Chondrocyte (in vitro differentiated cells): Measurements from ENCODE around the gene ABCA13. TPM values are rescaled to one million over a fixed set of nuclear protein-coding genes. Genes with fewer than 3 reads are reported as not detected.

Source experiments
- DNase-seq: peaks from one replicate; pipeline ENCODE4 v3.0.0; 2021; ENCODE audit warnings: mixed read lengths, low spot score
- H3K27ac Mint-ChIP-seq: one replicate; pipeline ENCODE4 v1.8.0; 2021; ENCODE audit warnings: mild to moderate bottlenecking, moderate library complexity, mixed read lengths; ENCODE audit not compliant: unreplicated experiment
- H3K27me3 Mint-ChIP-seq: 2 replicates; pipeline ENCODE4 v1.8.0; 2021; ENCODE audit warnings: low read depth, mixed read lengths
- H3K36me3 Mint-ChIP-seq: 2 replicates; pipeline ENCODE4 v1.8.0; 2021; ENCODE audit warnings: low read depth, mixed read lengths
- H3K4me1 Mint-ChIP-seq: 2 replicates; pipeline ENCODE4 v1.8.0; 2021; ENCODE audit warnings: low read depth, mild to moderate bottlenecking, mixed read lengths
- H3K4me3 Mint-ChIP-seq: one replicate; pipeline ENCODE4 v1.8.0; 2021; ENCODE audit warnings: mild to moderate bottlenecking, moderate library complexity, mixed read lengths; ENCODE audit not compliant: unreplicated experiment
- H3K9me3 Mint-ChIP-seq: 2 replicates; pipeline ENCODE4 v1.8.0; 2021; ENCODE audit warnings: low read depth, mixed read lengths
- total RNA-seq: library from RNA; stranded (reverse); gene quantifications from 3 replicates; pipeline ENCODE4 v1.2.1, GENCODE V29; 2021
- TF ChIP-seq, protein P1 (sequence below): fragments of 200-600 bp; sonication (generic); IDR thresholded peaks from 2 replicates; pipeline ENCODE4 v1.5.0; 2021; ENCODE audit warnings: antibody characterized with exemption, mild to moderate bottlenecking, moderate library complexity

ABCA13 gene
- total RNA-seq, 1 donor from 2014 or later = 0.07 TPM

- Mint-ChIP-seq H3K9me3 (no peaks in the 10 kb centered on the region), H3K4me1 (peaks cover 12% of the 10 kb centered on the region), H3K4me3 (no peak overlapping the region), H3K27me3 (peaks cover 2% of the 10 kb centered on the region), H3K27ac (no peak overlapping the region), H3K36me3 (no peaks in the 10 kb centered on the region)
- DNase-seq = no peak
- TF ChIP-seq, protein P1, sequence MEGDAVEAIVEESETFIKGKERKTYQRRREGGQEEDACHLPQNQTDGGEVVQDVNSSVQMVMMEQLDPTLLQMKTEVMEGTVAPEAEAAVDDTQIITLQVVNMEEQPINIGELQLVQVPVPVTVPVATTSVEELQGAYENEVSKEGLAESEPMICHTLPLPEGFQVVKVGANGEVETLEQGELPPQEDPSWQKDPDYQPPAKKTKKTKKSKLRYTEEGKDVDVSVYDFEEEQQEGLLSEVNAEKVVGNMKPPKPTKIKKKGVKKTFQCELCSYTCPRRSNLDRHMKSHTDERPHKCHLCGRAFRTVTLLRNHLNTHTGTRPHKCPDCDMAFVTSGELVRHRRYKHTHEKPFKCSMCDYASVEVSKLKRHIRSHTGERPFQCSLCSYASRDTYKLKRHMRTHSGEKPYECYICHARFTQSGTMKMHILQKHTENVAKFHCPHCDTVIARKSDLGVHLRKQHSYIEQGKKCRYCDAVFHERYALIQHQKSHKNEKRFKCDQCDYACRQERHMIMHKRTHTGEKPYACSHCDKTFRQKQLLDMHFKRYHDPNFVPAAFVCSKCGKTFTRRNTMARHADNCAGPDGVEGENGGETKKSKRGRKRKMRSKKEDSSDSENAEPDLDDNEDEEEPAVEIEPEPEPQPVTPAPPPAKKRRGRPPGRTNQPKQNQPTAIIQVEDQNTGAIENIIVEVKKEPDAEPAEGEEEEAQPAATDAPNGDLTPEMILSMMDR = no peak
Observed at GRCh38 chr7:48279420-48279819, 108.2 kb downstream of the ABCA13 start.

DNA sequence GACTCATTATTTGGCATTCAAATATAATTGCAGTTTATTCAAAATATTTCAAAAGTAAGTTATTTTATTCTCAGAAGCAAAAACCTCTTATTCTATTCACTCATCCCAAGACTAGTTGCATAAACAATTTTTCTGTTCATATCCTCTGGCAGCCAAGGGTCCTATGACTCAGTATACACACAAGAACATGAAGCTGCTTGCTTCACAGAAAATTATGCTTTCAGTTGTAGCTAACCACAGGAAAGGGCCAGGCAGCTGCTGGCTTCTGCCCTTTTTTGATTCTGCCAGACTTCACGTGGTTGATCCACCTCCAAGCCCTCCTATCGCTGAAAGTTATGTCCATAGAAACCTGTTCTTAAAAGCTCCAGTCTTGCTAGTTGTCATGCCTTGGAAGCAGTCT lies 108.8 kb downstream of the ABCA13 start:
- no peak overlapping the region for H3K4me3 Mint-ChIP-seq
- TF ChIP-seq, protein P1 = no peak
- peaks cover 2% of the 10 kb centered on the region for H3K27me3 Mint-ChIP-seq
- DNase-seq = no peak
- H3K4me1 Mint-ChIP-seq = peaks cover 9% of the 10 kb centered on the region
- H3K9me3 Mint-ChIP-seq = no peaks in the 10 kb centered on the region
- no peak overlapping the region for H3K27ac Mint-ChIP-seq
- H3K36me3 Mint-ChIP-seq = no peaks in the 10 kb centered on the region

DNA sequence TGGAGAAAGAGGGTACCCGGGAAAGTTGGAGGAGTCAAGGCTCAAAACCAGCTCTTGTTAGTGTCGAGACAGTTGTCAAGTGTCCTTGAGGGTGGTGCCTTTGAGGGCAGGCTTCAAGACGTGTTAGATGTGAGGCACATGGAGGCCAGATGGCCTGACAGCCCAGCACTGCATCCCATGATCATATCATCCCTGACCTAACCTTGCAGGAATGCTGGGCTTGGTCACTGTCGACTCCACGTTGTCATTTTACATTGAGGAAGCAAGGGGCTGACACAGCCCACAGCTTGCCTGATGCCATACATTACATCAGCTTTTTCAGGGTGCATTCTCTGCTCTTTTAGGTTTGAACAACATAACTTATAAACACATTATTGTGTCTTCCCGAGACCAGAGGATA lies 114.1 kb downstream of the ABCA13 start:
- no peaks in the 10 kb centered on the region for H3K9me3 Mint-ChIP-seq
- H3K4me3 Mint-ChIP-seq = no peak overlapping the region
- TF ChIP-seq, protein P1 = no peak
- DNase-seq = no peak
- H3K27me3 Mint-ChIP-seq = peaks cover 2% of the 10 kb centered on the region
- peaks cover 2% of the 10 kb centered on the region for H3K4me1 Mint-ChIP-seq
- no peaks in the 10 kb centered on the region for H3K36me3 Mint-ChIP-seq
- H3K27ac Mint-ChIP-seq = no peak overlapping the region

GRCh38 chr7:48286836-48287235 lies 115.6 kb downstream of the ABCA13 start:
- Mint-ChIP-seq H3K27me3 (peaks cover 5% of the 10 kb centered on the region), H3K4me1 (no peaks in the 10 kb centered on the region), H3K4me3 (no peak overlapping the region), H3K9me3 (no peaks in the 10 kb centered on the region), H3K27ac (no peak overlapping the region), H3K36me3 (no peaks in the 10 kb centered on the region)
- TF ChIP-seq, protein P1 = no peak
- DNase-seq = no peak

- no peak overlapping the region for H3K27ac Mint-ChIP-seq
- H3K9me3 Mint-ChIP-seq = no peaks in the 10 kb centered on the region
- H3K4me3 Mint-ChIP-seq = no peak overlapping the region
- TF ChIP-seq, protein P1 = no peak
- H3K36me3 Mint-ChIP-seq = no peaks in the 10 kb centered on the region
- no peaks in the 10 kb centered on the region for H3K4me1 Mint-ChIP-seq
- DNase-seq = no peak
- peaks cover 5% of the 10 kb centered on the region for H3K27me3 Mint-ChIP-seq
Observed at GRCh38 chr7:48289656-48290055, 118.4 kb downstream of the ABCA13 start.
